Endothelial cell of umbilical vein (primary cell): Measurements from ENCODE around the gene CLDN9.

ENCODE experiments used
- CTCF ChIP-seq, 2 donors: IDR thresholded peaks; 1 replicate in 1 of 2; 2 replicates in 1 of 2; pipeline ENCODE4 v1.5.1; 2011; ENCODE audit warnings: low read length in 2 of 2, mild to moderate bottlenecking in 2 of 2, moderate library complexity in 2 of 2, control low read depth in 1 of 2, inconsistent platforms in 1 of 2, low read depth in 1 of 2; ENCODE audit not compliant: insufficient read depth in 1 of 2; ENCODE audit errors: extremely low read depth in 1 of 2
- EZH2 ChIP-seq: IDR thresholded peaks from 2 replicates; pipeline ENCODE4 v1.6.1; 2012; ENCODE audit warnings: borderline replicate concordance, low read depth, mild to moderate bottlenecking, moderate library complexity, low read length, inconsistent platforms; ENCODE audit not compliant: severe bottlenecking
- MAX ChIP-seq: IDR thresholded peaks from 2 replicates; pipeline ENCODE4 v1.6.1; 2011; ENCODE audit not compliant: insufficient read depth, insufficient read length
- POLR2A ChIP-seq: IDR thresholded peaks from 2 replicates; pipeline ENCODE4 v1.6.1; 2012; ENCODE audit warnings: low read depth, mild to moderate bottlenecking, control low read depth, low read length

- TF ChIP-seq CTCF (IDR thresholded peaks at IDR 0.05; ENCODE audit: extremely low read depth in 1 of 2, insufficient read depth in 1 of 2, low read depth in 1 of 2, low read length in 2 of 2) (no peak), POLR2A (no peak), MAX (no peak), EZH2 (no peak)
Measured at GRCh38 chr16:3063625-3064386, 51.1 kb downstream of the CLDN9 start.
